Measurements from ENCODE around the gene CRYBG2.

Gene CRYBG2

GRCh38 chr1:26281091-26281958, 72.6 kb downstream of the CRYBG2 start:
- no peak overlapping the region for H3K27ac ChIP-seq (ENCODE audit: low read depth, low read length)
- H3K9ac ChIP-seq (ENCODE audit: low read length) = no peak overlapping the region
- peaks cover 6% of the 10 kb centered on the region for H3K36me3 ChIP-seq (ENCODE audit: insufficient read depth, low read length)
- no peaks in the 10 kb centered on the region for H3K27me3 ChIP-seq (ENCODE audit: control insufficient read depth in 1 of 2, insufficient read depth in 2 of 2, low read length in 2 of 2)
- H3K9me3 ChIP-seq (ENCODE audit: low read length) = no peaks in the 10 kb centered on the region
- H3K4me3 ChIP-seq (ENCODE audit: low read depth in 1 of 2, low read length in 2 of 2) = peak overlapping the region in 1 of 2 donors; percentile 80
- peaks cover 60% of the 10 kb centered on the region for H3K4me1 ChIP-seq (ENCODE audit: insufficient read depth, low read length)

GRCh38 chr1:26280333-26281042, 73.4 kb downstream of the CRYBG2 start:
- Histone ChIP-seq H3K27ac (ENCODE audit: low read depth, low read length) (peak overlapping the region; percentile 85), H3K9me3 (ENCODE audit: low read length) (no peaks in the 10 kb centered on the region), H3K36me3 (ENCODE audit: insufficient read depth, low read length) (peaks cover 6% of the 10 kb centered on the region), H3K4me1 (ENCODE audit: insufficient read depth, low read length) (peaks cover 62% of the 10 kb centered on the region), H3K27me3 (ENCODE audit: control insufficient read depth in 1 of 2, insufficient read depth in 2 of 2, low read length in 2 of 2) (no peaks in the 10 kb centered on the region), H3K9ac (ENCODE audit: low read length) (no peak overlapping the region), H3K4me3 (ENCODE audit: low read depth in 1 of 2, low read length in 2 of 2) (peak overlapping the region; percentile 62 to 80)

- Histone ChIP-seq H3K4me1 (ENCODE audit: insufficient read depth, low read length) (peaks cover 62% of the 10 kb centered on the region), H3K9me3 (ENCODE audit: low read length) (no peaks in the 10 kb centered on the region), H3K36me3 (ENCODE audit: insufficient read depth, low read length) (peaks cover 6% of the 10 kb centered on the region), H3K4me3 (ENCODE audit: low read depth in 1 of 2, low read length in 2 of 2) (peak within 1 kb of the TSS; percentile 62 to 80), H3K27ac (ENCODE audit: low read depth, low read length) (peak within 1 kb of the TSS; percentile 85), H3K27me3 (ENCODE audit: control insufficient read depth in 1 of 2, insufficient read depth in 2 of 2, low read length in 2 of 2) (no peaks in the 10 kb centered on the region), H3K9ac (ENCODE audit: low read length) (peak within 1 kb of the TSS; percentile 58)
Observed at GRCh38 chr1:26279456-26280332, 74.2 kb downstream of the CRYBG2 start, which contains the start of gene SH3BGRL3. SH3BGRL3 (plus strand) TSS chr1:26280086; CDS start chr1:26280156, 70 bp downstream.

- Histone ChIP-seq H3K4me1 (ENCODE audit: insufficient read depth, low read length) (peaks cover 56% of the 10 kb centered on the region), H3K4me3 (ENCODE audit: low read depth in 1 of 2, low read length in 2 of 2) (peak overlapping the region; percentile 62 to 80), H3K36me3 (ENCODE audit: insufficient read depth, low read length) (peaks cover 6% of the 10 kb centered on the region)
Observed at GRCh38 chr1:26278724-26279455, 75.0 kb downstream of the CRYBG2 start.

GRCh38 chr1:26278303-26278702, 75.6 kb downstream of the CRYBG2 start:
- Histone ChIP-seq H3K4me3 (ENCODE audit: low read depth in 1 of 2, low read length in 2 of 2) (no peak overlapping the region), H3K27ac (ENCODE audit: low read depth, low read length) (no peak overlapping the region), H3K27me3 (ENCODE audit: control insufficient read depth in 1 of 2, insufficient read depth in 2 of 2, low read length in 2 of 2) (no peaks in the 10 kb centered on the region), H3K36me3 (ENCODE audit: insufficient read depth, low read length) (peaks cover 6% of the 10 kb centered on the region), H3K9me3 (ENCODE audit: low read length) (no peaks in the 10 kb centered on the region), H3K9ac (ENCODE audit: low read length) (no peak overlapping the region), H3K4me1 (ENCODE audit: insufficient read depth, low read length) (peaks cover 56% of the 10 kb centered on the region)

More at GRCh38 chr1:26278724-26279455, 75.0 kb downstream of the CRYBG2 start:
- no peaks in the 10 kb centered on the region for H3K27me3 ChIP-seq (ENCODE audit: control insufficient read depth in 1 of 2, insufficient read depth in 2 of 2, low read length in 2 of 2)
- H3K27ac ChIP-seq (ENCODE audit: low read depth, low read length) = peak overlapping the region; percentile 85
- peak overlapping the region; percentile 58 for H3K9ac ChIP-seq (ENCODE audit: low read length)
- no peaks in the 10 kb centered on the region for H3K9me3 ChIP-seq (ENCODE audit: low read length)

GRCh38 chr1:26277719-26278118, 76.2 kb downstream of the CRYBG2 start:
- Histone ChIP-seq H3K9ac (ENCODE audit: low read length) (no peak overlapping the region), H3K4me3 (ENCODE audit: low read depth in 1 of 2, low read length in 2 of 2) (no peak overlapping the region), H3K4me1 (ENCODE audit: insufficient read depth, low read length) (peaks cover 56% of the 10 kb centered on the region), H3K9me3 (ENCODE audit: low read length) (no peaks in the 10 kb centered on the region), H3K36me3 (ENCODE audit: insufficient read depth, low read length) (peaks cover 6% of the 10 kb centered on the region), H3K27ac (ENCODE audit: low read depth, low read length) (no peak overlapping the region), H3K27me3 (ENCODE audit: control insufficient read depth in 1 of 2, insufficient read depth in 2 of 2, low read length in 2 of 2) (no peaks in the 10 kb centered on the region)

- H3K4me1 ChIP-seq (ENCODE audit: insufficient read depth, low read length) = peaks cover 56% of the 10 kb centered on the region
- H3K9ac ChIP-seq (ENCODE audit: low read length) = no peak overlapping the region
- H3K4me3 ChIP-seq (ENCODE audit: low read depth in 1 of 2, low read length in 2 of 2) = no peak overlapping the region
- no peak overlapping the region for H3K27ac ChIP-seq (ENCODE audit: low read depth, low read length)
- H3K9me3 ChIP-seq (ENCODE audit: low read length) = no peaks in the 10 kb centered on the region
- H3K36me3 ChIP-seq (ENCODE audit: insufficient read depth, low read length) = peaks cover 6% of the 10 kb centered on the region
- no peaks in the 10 kb centered on the region for H3K27me3 ChIP-seq (ENCODE audit: control insufficient read depth in 1 of 2, insufficient read depth in 2 of 2, low read length in 2 of 2)
Observed at GRCh38 chr1:26277261-26277661, 76.7 kb downstream of the CRYBG2 start.

- Histone ChIP-seq H3K27me3 (ENCODE audit: control insufficient read depth in 1 of 2, insufficient read depth in 2 of 2, low read length in 2 of 2) (no peaks in the 10 kb centered on the region), H3K9ac (ENCODE audit: low read length) (peak overlapping the region; percentile 26), H3K9me3 (ENCODE audit: low read length) (no peaks in the 10 kb centered on the region), H3K27ac (ENCODE audit: low read depth, low read length) (no peak overlapping the region), H3K36me3 (ENCODE audit: insufficient read depth, low read length) (peaks cover 6% of the 10 kb centered on the region), H3K4me3 (ENCODE audit: low read depth in 1 of 2, low read length in 2 of 2) (no peak overlapping the region), H3K4me1 (ENCODE audit: insufficient read depth, low read length) (peaks cover 54% of the 10 kb centered on the region)
Observed at GRCh38 chr1:26276432-26276838, 77.5 kb downstream of the CRYBG2 start.

GRCh38 chr1:26275580-26276431, 78.1 kb downstream of the CRYBG2 start:
- Histone ChIP-seq H3K4me3 (ENCODE audit: low read depth in 1 of 2, low read length in 2 of 2) (no peak overlapping the region), H3K27ac (ENCODE audit: low read depth, low read length) (peak overlapping the region; percentile 27), H3K36me3 (ENCODE audit: insufficient read depth, low read length) (peaks cover 6% of the 10 kb centered on the region), H3K27me3 (ENCODE audit: control insufficient read depth in 1 of 2, insufficient read depth in 2 of 2, low read length in 2 of 2) (no peaks in the 10 kb centered on the region), H3K9me3 (ENCODE audit: low read length) (no peaks in the 10 kb centered on the region), H3K9ac (ENCODE audit: low read length) (peak overlapping the region; percentile 26), H3K4me1 (ENCODE audit: insufficient read depth, low read length) (peaks cover 48% of the 10 kb centered on the region)
